K562 (cell line): ENCODE results near the gene SCART1. TPM values are rescaled to one million over a fixed set of nuclear protein-coding genes. Genes with fewer than 3 reads are reported as not detected.

Experiments used
- ATF7 ChIP-seq: fragments of 450-650 bp; IDR thresholded peaks from 2 replicates; pipeline ENCODE4 v1.7.1; 2014; ENCODE audit warnings: mild to moderate bottlenecking, moderate library complexity
- CUX1 ChIP-seq: fragments of 200-800 bp; sonication (Bioruptor generic); IDR thresholded peaks from 2 replicates; pipeline ENCODE4 v1.6.1; 2016; ENCODE audit warnings: missing genetic modification characterization, missing compliant biosample characterization
- FOXK2 ChIP-seq, 2 experiments: fragments of 450-650 bp; IDR thresholded peaks in 1 of 2; conservative IDR thresholded peaks in 1 of 2; 2 replicates each; pipeline ENCODE4 v1.6.1; 2016; ENCODE audit warnings: low read depth in 2 of 2, mild to moderate bottlenecking in 1 of 2
- MIER1 ChIP-seq: fragments of 450-650 bp; IDR thresholded peaks from 2 replicates; pipeline ENCODE4 v1.6.1; 2016; ENCODE audit warnings: antibody characterized with exemption, mild to moderate bottlenecking, low read depth
- MTA2 ChIP-seq: fragments of 450-650 bp; IDR thresholded peaks from 2 replicates; pipeline ENCODE4 v1.6.1; 2016; ENCODE audit warnings: low read depth
- SAFB ChIP-seq: fragments of 200-400 bp; formaldehyde crosslinking; IDR thresholded peaks from 2 replicates; pipeline ENCODE4 v1.6.1; 2017; ENCODE audit warnings: low read depth, low read length, borderline replicate concordance
- STAT6 ChIP-seq: sonication (generic); formaldehyde crosslinking; IDR thresholded peaks from 2 replicates; pipeline ENCODE4 v1.8.1; 2023; ENCODE audit warnings: mild to moderate bottlenecking, missing genetic modification reagents
- ZBTB26 ChIP-seq: fragments of 450-650 bp; formaldehyde crosslinking; IDR thresholded peaks from 2 replicates; pipeline ENCODE4 v1.4.0; 2022; ENCODE audit warnings: missing genetic modification characterization
- ZFPM2 ChIP-seq: fragments of 250-450 bp; sonication (Bioruptor Pico); IDR thresholded peaks from 2 replicates; pipeline ENCODE4 v1.5.1; 2022; ENCODE audit warnings: mild to moderate bottlenecking
- polyA plus RNA-seq, 8 experiments: library from polyadenylated mRNA; depleted of rRNA in 4 of 8; stranded (reverse) in 5 of 8; unstranded in 3 of 8; fragments of >200 nt; fragmentation: Nextera tagmentation in 2 of 8; fragmentation: Illumina TruSeq in 1 of 8; extraction: Ambion mirVana in 2 of 8; extraction: Trizol in 1 of 8; gene quantifications; 2 replicates each; pipeline versions ENCODE4 v1.2.1 to v1.2.3, GENCODE V29; 2011 to 2014; ENCODE audit warnings: inconsistent platforms in 1 of 8, missing spikeins in 1 of 8
- total RNA-seq, 7 experiments: library from RNA; depleted of rRNA in 6 of 7; stranded (reverse); fragments of >200 nt in 6 of 7; fragmentation: Illumina TruSeq in 2 of 7; extraction: Trizol in 2 of 7; gene quantifications; 2 replicates each; pipeline versions ENCODE4 v1.2.1 to v1.2.3, GENCODE V29; 2011 to 2021; ENCODE audit warnings: low replicate concordance in 1 of 7

SCART1 gene
- total and polyA plus RNA-seq, 9 of the 15 experiments (the other 6 are each of a cell fraction or from before 2014, with no cell fraction given) = 0.18 to 6.5 (median 4.5) TPM

- TF ChIP-seq FOXK2 (conservative IDR thresholded peaks at IDR 0.05 in 1 of 2, IDR thresholded peaks at IDR 0.05 in 1 of 2; ENCODE audit: low read depth in 2 of 2) = no peak
- TF ChIP-seq ATF7 = no peak
- no peak for TF ChIP-seq STAT6 (CRISPR knock-in tag)
- no peak for TF ChIP-seq MIER1
- no peak for TF ChIP-seq MTA2
- TF ChIP-seq ZBTB26 = no peak
- TF ChIP-seq SAFB = no peak
- TF ChIP-seq ZFPM2 (CRISPR knock-in tag) = no peak
- TF ChIP-seq CUX1 (CRISPR knock-in tag) = no peak
Measured at GRCh38 chr10:133448120-133448519, 5.6 kb upstream of the SCART1 start (continued).
